Heart left ventricle (tissue), 16 donors: ENCODE data around the gene KLHDC8A. TPM values are rescaled to one million over a fixed set of nuclear protein-coding genes. Genes with fewer than 3 reads are reported as not detected.

Experiments
- ATAC-seq, 4 donors: fragments of 200-7000 bp; cut with Tn5 transposase; one replicate each; pipeline ENCODE4 v1.9.1; 2020 to 2022; ENCODE audit warnings: moderate library complexity in 4 of 4, mild to moderate bottlenecking in 3 of 4, moderate number of reproducible peaks in 1 of 4
- DNase-seq, 5 donors: peaks; one replicate each; pipeline ENCODE4 v3.0.0-alpha.2; 2020
- H3K27ac ChIP-seq, 12 donors: fragments of 200-600 bp; sonication (generic) in 4 of 12; one replicate each; pipeline versions ENCODE4 v1.5.0 to v1.8.0; 2016 to 2022; ENCODE audit warnings: mild to moderate bottlenecking in 2 of 12
- H3K27me3 ChIP-seq, 9 donors: fragments of 200-600 bp; sonication (generic) in 2 of 9; one replicate each; pipeline versions ENCODE4 v1.5.1 to v1.8.0; 2016 to 2022; ENCODE audit warnings: mild to moderate bottlenecking in 3 of 9
- H3K36me3 ChIP-seq, 9 donors: fragments of 200-600 bp; sonication (generic) in 2 of 9; one replicate each; pipeline versions ENCODE4 v1.5.0 to v1.8.0; 2018 to 2022; ENCODE audit warnings: mild to moderate bottlenecking in 2 of 9
- H3K4me1 ChIP-seq, 12 donors: fragments of 200-600 bp; sonication (generic) in 4 of 12; one replicate each; pipeline versions ENCODE4 v1.5.0 to v1.8.0; 2016 to 2022; ENCODE audit warnings: mild to moderate bottlenecking in 3 of 12
- H3K4me3 ChIP-seq, 12 donors: fragments of 200-600 bp; sonication (generic) in 4 of 12; one replicate each; pipeline versions ENCODE4 v1.5.0 to v1.8.0; 2017 to 2022; ENCODE audit warnings: mild to moderate bottlenecking in 9 of 12, moderate library complexity in 4 of 12
- H3K9me3 ChIP-seq, 12 donors: fragments of 200-600 bp; sonication (generic) in 4 of 12; one replicate each; pipeline versions ENCODE4 v1.5.0 to v1.8.0; 2016 to 2022; ENCODE audit warnings: mild to moderate bottlenecking in 1 of 12
- POLR2A ChIP-seq, 2 donors: fragments of 450-650 bp; IDR thresholded peaks; one replicate each; pipeline ENCODE4 v1.6.1; 2017; ENCODE audit warnings: antibody characterized with exemption in 2 of 2, mild to moderate bottlenecking in 2 of 2, moderate library complexity in 2 of 2
- WGBS, 4 donors: extraction: QIAGEN DNeasy Blood & Tissue Kit in 2 of 4; methylation state at CpG; one replicate each; pipeline versions ENCODE4 v1.1.5 to v1.1.7; 2013 to 2018; 5-methylcytosine and 5-hydroxymethylcytosine counted together
- intact Hi-C, 10 donors: fragments of 100-400 bp; cut with DNase I; formaldehyde crosslinking; loops; one replicate each; pipeline versions ENCODE4 v1.11.1 to v1.14.2; 2022
- polyA plus RNA-seq, 2 donors: library from polyadenylated mRNA; stranded (reverse); fragments of 200-250 nt; gene quantifications; one replicate each; pipeline ENCODE4 v1.2.3, GENCODE V29; 2013
- total RNA-seq, 9 donors: library from RNA; depleted of rRNA in 2 of 9; stranded (reverse); fragments of >200 nt in 2 of 9; fragmentation: NEBNext Ultra II Directional in 3 of 9; extraction: Animal tissue kit (Norgen Biotek cat#: 25700) in 3 of 9; gene quantifications; one replicate each; pipeline versions ENCODE4 v1.1.0 to v1.2.4, GENCODE V29; 2016 to 2023
- TF ChIP-seq, protein P1 (sequence below), 12 donors: fragments of 200-600 bp; sonication (generic) in 4 of 12; IDR thresholded peaks; one replicate each; pipeline versions ENCODE4 v1.5.0 to v1.8.0; 2018 to 2022; ENCODE audit warnings: antibody characterized with exemption in 12 of 12, mild to moderate bottlenecking in 5 of 12
- donor health status: ischemic (EF 13 %, LVEDD 7.1; RV severe dilation, severe dysfunction).
- donor health status: healthy with polysubstance abuse.
- donor health status: DM: no; HTN: yes; CAD: no.
- donor health status: DM: no; HTN: no; CAD: no.
- donor health status: ischemic (EF 25% LVEDD 6.9; RV normal size, moderate dysfunction).
- donor health status: ischemic (EF 25% LVEDD 5.7; RV mildly dilated, moderate dysfunction).
- donor health status: healthy.
- donor health status: DM: yes; HTN: yes; CAD: no.
- donor health status: ischemic (EF 35%, LVEDD 5.7; RV mildly dilated, moderate dysfunction).
- donor health status: nonischemic (EF 11% LVEDD 7.7; RV severe dilation, severe dysfunction).
- donor health status: DM: yes; HTN: yes; CAD: no.
- donor health status: PGD.
- donor health status: ischemic (EF 29% LVEDD 5.4; RV normal size, mild dysfunction).
- donor health status: nonischemic (EF 23%, LVEDD 6.1; RV moderate dilation, normal function).

The KLHDC8A gene
- total and polyA plus RNA-seq, 11 donors, result 0.14 to 0.30 (median 0.18) TPM; not detected in 8

DNA sequence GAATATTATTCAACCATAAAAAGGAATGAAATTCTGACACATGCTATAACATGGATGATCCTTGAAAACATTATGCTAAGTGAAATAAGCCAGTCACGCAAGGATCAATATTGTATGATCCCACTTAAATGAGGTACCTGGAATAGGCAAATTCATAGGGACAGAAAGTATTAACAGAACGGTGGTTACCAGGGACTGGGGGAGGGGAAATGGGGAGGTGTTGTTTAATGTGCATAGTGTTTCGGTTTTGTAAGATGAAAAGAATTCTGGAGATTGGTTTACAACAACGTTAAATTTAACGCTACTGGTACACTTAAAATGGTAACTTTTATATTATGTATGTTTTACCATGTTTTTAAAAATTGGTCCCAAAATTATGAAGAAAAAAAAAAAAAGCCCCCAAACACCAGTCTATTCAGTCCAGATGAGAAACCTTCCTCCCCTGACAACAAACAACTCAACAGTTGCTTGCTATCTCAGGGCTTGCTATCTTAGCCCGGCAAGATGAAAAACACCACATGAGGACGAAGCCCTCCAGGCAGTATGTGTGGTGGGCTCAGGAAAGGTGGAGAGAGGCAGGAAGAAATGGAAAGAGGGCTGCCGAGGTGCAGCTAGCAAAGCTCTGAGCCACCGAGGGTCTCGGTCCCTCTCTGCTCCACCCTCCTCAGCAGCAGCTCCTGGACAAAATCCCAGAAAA, 43.7 kb downstream of the KLHDC8A start:
- H3K36me3 ChIP-seq, result peaks cover 0 to 38% (median under 1%) of the 10 kb centered on the region in 9 donors
- no peaks in the 10 kb centered on the region for H3K9me3 ChIP-seq
- DNase-seq (no peak), ATAC-seq (no peak)
- intact Hi-C loops, result no loop called here
- WGBS, 4 donors, result 66 to 74% (median 67%) methylated on average over 10 of the region's 10 CpGs
- H3K4me1 ChIP-seq, result peaks cover 8 to 76% (median 35%) of the 10 kb centered on the region in 12 donors
- H3K27me3 ChIP-seq, result no peaks in the 10 kb centered on the region
- H3K27ac ChIP-seq, result peak overlapping the region in 11 of 12 donors; percentile 39 to 95 (median 72)
- TF ChIP-seq, protein P1, sequence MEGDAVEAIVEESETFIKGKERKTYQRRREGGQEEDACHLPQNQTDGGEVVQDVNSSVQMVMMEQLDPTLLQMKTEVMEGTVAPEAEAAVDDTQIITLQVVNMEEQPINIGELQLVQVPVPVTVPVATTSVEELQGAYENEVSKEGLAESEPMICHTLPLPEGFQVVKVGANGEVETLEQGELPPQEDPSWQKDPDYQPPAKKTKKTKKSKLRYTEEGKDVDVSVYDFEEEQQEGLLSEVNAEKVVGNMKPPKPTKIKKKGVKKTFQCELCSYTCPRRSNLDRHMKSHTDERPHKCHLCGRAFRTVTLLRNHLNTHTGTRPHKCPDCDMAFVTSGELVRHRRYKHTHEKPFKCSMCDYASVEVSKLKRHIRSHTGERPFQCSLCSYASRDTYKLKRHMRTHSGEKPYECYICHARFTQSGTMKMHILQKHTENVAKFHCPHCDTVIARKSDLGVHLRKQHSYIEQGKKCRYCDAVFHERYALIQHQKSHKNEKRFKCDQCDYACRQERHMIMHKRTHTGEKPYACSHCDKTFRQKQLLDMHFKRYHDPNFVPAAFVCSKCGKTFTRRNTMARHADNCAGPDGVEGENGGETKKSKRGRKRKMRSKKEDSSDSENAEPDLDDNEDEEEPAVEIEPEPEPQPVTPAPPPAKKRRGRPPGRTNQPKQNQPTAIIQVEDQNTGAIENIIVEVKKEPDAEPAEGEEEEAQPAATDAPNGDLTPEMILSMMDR (IDR thresholded peaks at IDR 0.05), result no peak
- TF ChIP-seq POLR2A (IDR thresholded peaks at IDR 0.05), result no peak
- H3K4me3 ChIP-seq, result peak overlapping the region in 7 of 12 donors; percentile 8 to 42 (median 28)

DNA sequence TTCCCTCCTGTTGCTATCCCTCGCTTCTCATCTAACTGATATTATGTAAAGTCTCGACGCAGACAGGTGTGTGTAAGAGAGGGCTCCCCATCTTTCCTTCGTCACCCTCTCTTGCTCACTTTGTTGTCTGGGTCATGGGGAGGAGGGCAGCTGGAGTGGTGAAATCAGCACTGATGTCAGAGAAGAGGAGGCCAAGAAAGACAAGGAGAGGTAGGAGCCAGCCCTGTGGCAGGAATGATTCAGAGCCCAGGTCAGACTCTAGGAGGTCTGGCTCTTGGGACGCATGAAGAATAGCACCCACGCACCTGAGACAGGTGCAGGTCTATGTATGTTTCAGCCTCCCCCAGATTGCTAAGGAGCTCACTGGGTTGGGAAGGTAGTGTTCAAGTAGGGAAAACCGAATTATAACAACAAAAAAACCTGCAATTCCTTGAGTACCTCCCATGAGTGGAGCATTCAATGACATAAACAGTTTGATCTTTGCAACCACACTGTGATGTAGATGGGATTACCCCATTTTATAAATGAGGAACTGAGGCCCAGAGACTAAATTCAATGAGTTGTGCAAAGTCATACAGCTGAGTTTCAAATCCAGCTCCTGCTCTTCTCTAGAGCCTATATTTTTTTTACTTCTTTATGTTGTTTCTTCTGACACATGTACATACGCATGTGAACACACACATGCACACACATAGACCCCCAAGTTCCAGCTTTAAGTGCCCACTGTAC, 45.6 kb downstream of the KLHDC8A start:
- intact Hi-C loops, result no loop called here
- no peak overlapping the region for H3K4me3 ChIP-seq
- no peaks in the 10 kb centered on the region for H3K27me3 ChIP-seq
- 90 to 96% (median 95%) methylated on average over 8 of the region's 8 CpGs for WGBS, 4 donors
- H3K4me1 ChIP-seq, result peaks cover 0 to 57% (median 17%) of the 10 kb centered on the region in 12 donors
- H3K27ac ChIP-seq, result peak overlapping the region in 1 of 12 donors; percentile 64
- no peak for TF ChIP-seq POLR2A (IDR thresholded peaks at IDR 0.05)
- TF ChIP-seq, protein P1 (IDR thresholded peaks at IDR 0.05), result no peak
- DNase-seq, result no peak
- no peaks in the 10 kb centered on the region for H3K9me3 ChIP-seq
- H3K36me3 ChIP-seq, result peaks cover 0 to 57% (median 8%) of the 10 kb centered on the region in 9 donors
- ATAC-seq, result no peak

DNA sequence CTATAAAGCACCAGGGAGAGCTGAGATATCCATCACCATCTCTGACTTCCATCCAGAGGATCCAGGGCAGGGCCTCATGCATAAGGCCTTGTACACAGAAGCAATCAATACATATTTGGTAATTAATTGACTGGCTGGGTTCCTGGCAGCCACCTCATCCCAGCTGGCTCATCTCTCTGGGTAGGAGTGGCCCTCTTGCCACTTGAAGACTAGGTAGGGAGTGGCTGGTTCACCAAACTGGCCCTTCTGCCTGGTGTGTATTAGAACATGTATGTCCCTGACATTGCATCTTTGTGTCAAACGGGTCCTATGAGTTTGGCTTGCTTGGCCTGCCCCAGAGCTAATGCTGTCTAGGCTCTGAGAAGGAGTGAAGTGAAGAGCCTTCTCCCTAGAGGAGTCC, 47.0 kb downstream of the KLHDC8A start:
- Histone ChIP-seq H3K4me3 (no peak overlapping the region), H3K9me3 (no peaks in the 10 kb centered on the region), H3K36me3 (peaks cover 0 to 71% (median 13%) of the 10 kb centered on the region in 9 donors), H3K4me1 (peaks cover 0 to 43% (median 13%) of the 10 kb centered on the region in 12 donors), H3K27ac (no peak overlapping the region), H3K27me3 (no peaks in the 10 kb centered on the region)
- TF ChIP-seq POLR2A (IDR thresholded peaks at IDR 0.05), result no peak
- TF ChIP-seq, protein P1 (IDR thresholded peaks at IDR 0.05), result no peak
- WGBS, 4 donors, result 60 to 90% (median 82%) methylated on average over 1 of the region's 1 CpG
- no peak for DNase-seq
- ATAC-seq, result no peak
- intact Hi-C loops, result no loop called here

DNA sequence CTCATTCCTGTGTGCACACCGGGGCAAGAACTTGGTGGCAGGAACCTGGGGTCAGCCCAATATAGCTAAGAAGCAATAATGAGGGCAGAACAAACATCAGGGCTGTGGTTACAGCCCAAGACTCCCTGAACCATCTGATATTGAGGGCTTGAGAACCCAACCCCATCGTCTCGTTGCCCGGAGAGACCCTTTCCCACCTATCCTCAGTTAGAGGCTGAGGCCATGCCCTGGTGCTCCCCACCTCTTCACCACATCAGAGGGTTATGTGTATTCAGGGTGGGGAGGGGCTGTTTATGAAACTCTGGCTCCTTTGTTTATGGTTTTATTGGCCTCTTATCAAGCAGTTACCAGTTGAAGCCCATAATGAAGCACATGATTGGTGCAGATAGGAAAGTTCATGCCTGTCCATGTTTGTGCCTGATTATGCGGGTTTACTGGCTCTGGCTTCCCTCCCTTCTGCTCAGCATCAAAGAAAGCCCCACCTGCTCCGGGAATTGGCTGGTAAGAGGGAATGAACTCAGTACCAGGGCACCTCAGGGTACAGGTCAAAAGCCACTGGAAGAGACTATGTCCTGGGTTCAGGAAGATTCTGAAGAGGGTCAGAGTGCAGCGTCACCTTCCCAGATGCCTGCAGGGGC, 49.7 kb downstream of the KLHDC8A start:
- no peak overlapping the region for H3K27ac ChIP-seq
- peaks cover 0 to 92% (median 28%) of the 10 kb centered on the region in 9 donors for H3K36me3 ChIP-seq
- intact Hi-C loops, result no loop called here
- no peak for TF ChIP-seq POLR2A (IDR thresholded peaks at IDR 0.05)
- TF ChIP-seq, protein P1 (IDR thresholded peaks at IDR 0.05), result no peak
- no peak overlapping the region for H3K4me3 ChIP-seq
- no peaks in the 10 kb centered on the region for H3K27me3 ChIP-seq
- ATAC-seq (no peak), DNase-seq (no peak)
- 94 to 97% (median 96%) methylated on average over 6 to 7 of the region's 7 CpGs for WGBS, 4 donors
- H3K4me1 ChIP-seq, result peaks cover 0 to 16% (median 0%) of the 10 kb centered on the region in 12 donors
- no peaks in the 10 kb centered on the region for H3K9me3 ChIP-seq
